G401 (cell line): ENCODE measurements around the gene ZNF230. TPM values are rescaled to one million over a fixed set of nuclear protein-coding genes. Genes with fewer than 3 reads are reported as not detected.

ENCODE experiments used
- DNase-seq: peaks from one replicate; pipeline ENCODE4 v3.0.0-alpha.2; 2015; ENCODE audit warnings: low spot score
- in situ Hi-C: cut with HindIII; loops from 2 replicates; pipeline ENCODE4 v1.10.0; 2016; ENCODE audit warnings: low sequenced_read_pairs, mixed read lengths
- total RNA-seq: library from RNA; depleted of rRNA; stranded (reverse); fragments of >200 nt; shearing (Covaris generic); gene quantifications from 2 replicates; pipeline ENCODE4 v1.2.3, GENCODE V29; 2014; rRNA removed

ZNF230 gene
- total RNA-seq = 1.4 and 1.9 TPM in 2 replicates

DNA sequence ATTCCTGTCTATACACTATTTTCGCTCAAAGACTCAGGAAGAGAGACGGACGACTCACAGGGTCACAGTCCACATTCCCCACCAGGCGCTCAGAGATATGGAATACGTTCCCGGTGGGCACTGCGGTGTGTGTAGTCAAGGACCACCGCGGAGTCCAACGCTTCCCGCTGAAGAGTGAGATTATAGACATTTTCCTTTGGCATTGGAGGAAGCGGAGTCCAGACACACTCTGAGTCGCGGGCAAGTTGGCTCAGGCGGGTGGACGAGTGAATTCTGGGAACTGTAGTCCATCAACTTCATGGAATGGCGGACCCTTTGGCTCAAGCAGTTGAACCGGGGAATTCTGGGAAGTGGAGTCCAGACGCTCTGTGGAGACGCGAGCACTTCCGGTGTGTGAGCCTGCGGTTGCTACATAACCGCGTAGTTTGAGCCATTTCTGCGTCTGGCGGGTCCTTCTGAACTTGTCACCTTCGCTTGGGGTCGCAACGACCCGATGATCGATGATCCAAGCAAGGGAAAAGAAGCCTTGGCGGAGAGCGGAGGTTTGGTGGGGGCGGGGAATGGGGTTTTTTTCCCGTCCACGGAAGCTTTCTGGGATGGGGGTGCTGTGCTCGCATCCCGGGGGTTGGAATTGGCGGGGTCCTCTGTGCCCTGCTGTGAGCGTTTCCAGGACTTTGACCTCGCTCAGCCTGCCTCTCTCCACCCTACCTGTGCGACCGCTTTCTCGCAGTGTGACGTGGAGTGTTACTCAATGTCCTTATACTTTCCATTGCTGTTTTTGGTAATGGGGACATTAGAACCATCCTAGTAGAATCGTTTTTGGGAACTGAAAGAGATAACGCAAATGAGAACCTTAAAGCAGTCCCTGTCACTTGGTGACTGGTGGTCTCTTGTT, at the start of gene ZNF230:
TSS of gene ZNF230 (plus strand) at position 392 of the 895 bp plus-strand sequence. CDS start 4,122 bp downstream, outside the sequence.
- in situ Hi-C loops = no loop called here
- peak; percentile 99 for DNase-seq

GRCh38 chr19:43956827-43957226, 45.9 kb upstream of the ZNF230 start:
- no peak for DNase-seq
- in situ Hi-C loops = no loop called here

DNA sequence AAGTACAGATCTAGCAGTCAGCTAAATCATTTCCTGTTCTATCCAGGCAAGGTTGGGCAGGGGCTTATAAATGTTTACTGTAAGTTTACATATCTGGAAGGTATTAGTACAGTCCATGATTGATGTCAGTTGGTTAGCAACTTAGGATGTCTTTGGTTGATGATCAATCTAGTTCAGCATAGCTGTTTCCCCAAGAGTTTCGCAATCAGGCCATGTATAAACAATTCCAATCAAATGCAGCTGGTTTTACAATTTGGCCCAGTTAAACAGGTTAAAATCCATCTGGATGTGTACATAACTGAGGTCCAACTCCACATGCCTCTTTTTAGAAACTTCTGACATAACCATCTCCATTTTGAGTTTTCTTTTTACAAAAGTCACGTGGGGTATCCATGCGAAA, 44.9 kb upstream of the ZNF230 start:
- in situ Hi-C loops = no loop called here

GRCh38 chr19:43960411-43960810, 42.3 kb upstream of the ZNF230 start:
- in situ Hi-C loops = no loop called here
- DNase-seq = no peak

More for the DNA sequence above, 44.9 kb upstream of the ZNF230 start:
- DNase-seq = no peak

- DNase-seq = no peak
- in situ Hi-C loops = no loop called here
These were observed 36.6 kb upstream of the ZNF230 start for GRCh38 chr19:43966079-43966694.

GRCh38 chr19:43976732-43977131, 26.0 kb upstream of the ZNF230 start:
- DNase-seq = no peak
- in situ Hi-C loops = no loop called here

GRCh38 chr19:43983544-43983911, 19.2 kb upstream of the ZNF230 start:
- in situ Hi-C loops = no loop called here
- DNase-seq = no peak

- DNase-seq = peak; percentile 99
- in situ Hi-C loops = no loop called here
These were observed 18.7 kb upstream of the ZNF230 start, which contains the start of gene ZNF155 for GRCh38 chr19:43983912-43984686. TSS of gene ZNF155 (plus strand) at chr19:43984188. CDS start at chr19:43988544, 4,356 bp downstream.

DNA sequence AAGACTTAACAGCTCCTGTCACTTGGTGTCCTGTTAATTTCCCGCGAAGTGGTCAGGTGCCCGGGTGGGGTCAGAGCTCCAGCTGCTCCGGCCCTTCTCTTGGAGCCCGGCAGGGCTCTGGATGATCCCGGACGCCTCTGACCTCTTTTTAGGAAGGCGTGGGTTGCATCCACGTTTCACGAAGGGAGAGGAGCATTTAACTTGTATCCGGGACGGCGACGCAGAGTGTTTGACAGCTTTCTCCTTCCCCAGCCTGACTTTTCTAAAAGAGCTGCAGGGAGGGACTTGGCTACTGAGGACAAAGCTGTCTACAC, 18.1 kb upstream of the ZNF230 start:
- DNase-seq = no peak
- in situ Hi-C loops = no loop called here

GRCh38 chr19:43997631-43998290, 5.0 kb upstream of the ZNF230 start:
- no peak for DNase-seq
- in situ Hi-C loops = no loop called here

GRCh38 chr19:44002212-44002565, 568 bp upstream of the ZNF230 start:
- in situ Hi-C loops = no loop called here
- DNase-seq = no peak

GRCh38 chr19:44003461-44004009, 778 bp downstream of the ZNF230 start:
- in situ Hi-C loops = no loop called here
- no peak for DNase-seq

DNA sequence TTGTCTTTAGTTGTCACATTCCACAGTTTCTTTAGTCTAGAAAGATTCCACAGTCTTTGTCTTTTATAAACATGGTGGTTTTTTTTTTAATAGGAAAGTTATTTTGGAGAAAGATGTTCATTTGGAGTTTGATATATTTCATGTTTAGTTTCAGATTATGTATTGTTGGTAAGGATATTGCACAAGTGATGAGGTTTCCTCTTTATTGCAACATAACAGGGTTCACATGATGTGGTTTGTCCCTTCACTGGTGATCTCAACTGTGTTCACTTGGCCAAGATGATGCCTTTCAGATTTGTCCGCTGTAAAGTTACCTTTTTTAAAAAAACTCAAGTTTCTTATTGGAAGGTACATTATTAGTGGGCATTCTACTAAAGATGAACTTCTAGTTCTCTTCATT, 3.2 kb downstream of the ZNF230 start:
- DNase-seq = no peak
- in situ Hi-C loops = no loop called here

DNA sequence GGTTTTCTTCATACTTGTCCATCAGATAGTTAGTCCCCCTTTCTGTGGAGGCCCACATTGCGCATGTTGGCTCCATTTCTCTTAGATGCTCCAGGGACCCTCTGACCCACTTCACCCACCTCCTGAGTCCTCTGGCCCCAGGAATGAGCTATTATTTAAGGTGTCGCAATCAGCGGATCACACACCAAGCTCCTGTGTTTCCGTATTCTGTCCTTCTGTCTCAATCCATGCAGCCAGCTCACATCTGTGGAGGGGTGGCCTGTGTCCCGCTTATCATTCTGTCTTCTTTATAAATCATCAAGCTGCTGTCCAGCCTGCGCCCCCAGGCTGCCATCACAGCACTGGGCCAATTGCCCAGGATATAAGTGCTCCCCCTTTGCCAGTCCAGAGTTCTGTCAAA, 4.7 kb downstream of the ZNF230 start:
- in situ Hi-C loops = no loop called here

GRCh38 chr19:44010468-44010867, 7.7 kb downstream of the ZNF230 start:
- in situ Hi-C loops = no loop called here
- DNase-seq = no peak

More for the DNA sequence above, 4.7 kb downstream of the ZNF230 start:
- DNase-seq = no peak

GRCh38 chr19:44019498-44019897, 16.7 kb downstream of the ZNF230 start:
- in situ Hi-C loops = no loop called here
- DNase-seq = no peak

GRCh38 chr19:44021221-44021620, 18.5 kb downstream of the ZNF230 start:
- in situ Hi-C loops = no loop called here
- no peak for DNase-seq

DNA sequence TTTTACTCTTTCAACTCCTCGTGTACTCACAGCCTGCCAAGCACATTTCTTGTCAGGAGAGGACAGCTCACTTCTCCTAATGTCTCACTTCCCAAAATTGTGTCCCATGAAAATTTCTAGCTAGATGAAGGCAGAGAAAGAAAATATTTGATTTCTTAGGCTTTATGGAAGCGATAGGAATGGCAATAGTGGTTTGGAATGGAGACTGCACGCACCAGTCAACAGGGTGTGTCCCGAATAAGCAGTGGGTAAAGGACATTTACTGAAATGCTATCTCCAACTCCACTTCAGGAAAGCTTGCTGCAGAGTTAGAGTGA, 22.1 kb downstream of the ZNF230 start:
- DNase-seq = no peak
- in situ Hi-C loops = no loop called here

DNA sequence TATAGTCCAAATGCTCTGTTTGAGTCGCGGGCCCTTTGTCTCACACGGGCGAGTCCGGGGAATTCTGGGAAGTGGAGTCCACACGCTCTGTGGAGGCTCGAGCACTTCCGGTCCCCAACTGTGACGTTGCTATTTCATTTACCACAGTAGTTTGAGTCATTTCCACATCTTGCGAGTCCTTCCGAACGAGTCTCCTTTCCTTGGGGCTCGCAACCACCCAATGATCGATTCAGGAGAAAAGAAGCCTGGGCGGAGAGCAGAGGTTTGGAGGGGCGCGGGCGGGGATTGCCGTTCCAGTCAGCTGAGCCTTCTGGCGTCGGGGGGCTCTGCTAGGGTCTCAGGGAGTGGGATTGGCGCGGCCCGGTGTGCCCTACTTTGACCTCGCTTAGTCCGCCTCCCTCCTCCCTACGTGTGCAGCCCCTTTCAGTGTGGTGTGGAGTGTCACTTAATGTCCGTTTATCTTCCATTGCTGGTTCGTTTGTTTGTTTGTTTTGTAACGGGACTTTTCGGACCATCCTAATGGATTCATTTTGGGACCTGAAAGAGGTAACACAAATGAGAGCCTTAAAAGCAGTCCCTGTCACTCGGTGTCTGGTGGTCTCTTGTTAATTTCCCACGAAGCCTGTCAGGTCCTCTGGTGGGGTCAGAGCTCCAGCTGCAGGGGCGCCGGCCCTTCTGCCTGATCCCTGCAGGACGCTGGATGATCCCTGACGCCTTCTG, 22.6 kb downstream of the ZNF230 start, which contains the start of gene ZNF222:
TSS of gene ZNF222 (plus strand) at position 163 of the 720 bp plus-strand sequence. CDS start at position 221, 58 bp downstream.
- peak; percentile 93 for DNase-seq
- in situ Hi-C loops = no loop called here
